SK-N-SH (cell line): Measurements from ENCODE around the gene ETS1.

Experiments
- ELF1 ChIP-seq: IDR thresholded peaks from 2 replicates; pipeline ENCODE4 v1.4.0; 2012
- EP300 ChIP-seq, 2 experiments: IDR thresholded peaks; 2 replicates each; pipeline versions ENCODE4 v1.4.0 to v1.6.1; 2012; ENCODE audit warnings: borderline replicate concordance in 1 of 2, low read depth in 1 of 2, low read length in 1 of 2
- GATA2 ChIP-seq: sonication (generic); formaldehyde crosslinking; IDR thresholded peaks from 2 replicates; pipeline ENCODE4 v1.5.0; 2020; ENCODE audit warnings: mild to moderate bottlenecking, missing genetic modification reagents
- MEF2A ChIP-seq: IDR thresholded peaks from 2 replicates; pipeline ENCODE4 v1.4.0; 2012; ENCODE audit warnings: low read depth, borderline replicate concordance
- POLR2AphosphoS5 ChIP-seq: IDR thresholded peaks from 2 replicates; pipeline ENCODE4 v1.6.1; 2012; ENCODE audit warnings: low read depth, low read length
- RAD21 ChIP-seq: IDR thresholded peaks from 2 replicates; pipeline ENCODE4 v1.6.1; 2012; ENCODE audit warnings: mild to moderate bottlenecking, low read length
- RFX5 ChIP-seq: IDR thresholded peaks from 2 replicates; pipeline ENCODE4 v1.6.1; 2012; ENCODE audit warnings: mild to moderate bottlenecking, improper control_type of control experiment, low read length
- SIN3A ChIP-seq: IDR thresholded peaks from 2 replicates; pipeline ENCODE4 v1.6.1; 2012; ENCODE audit warnings: low read depth, mild to moderate bottlenecking, low read length, moderate library complexity, borderline replicate concordance
- TCF12 ChIP-seq: IDR thresholded peaks from 2 replicates; pipeline ENCODE4 v1.4.0; 2012
- TF ChIP-seq, protein P1 (sequence below): fragments of 200-600 bp; sonication (generic); IDR thresholded peaks from 2 replicates; pipeline ENCODE4 v1.6.1; 2017; ENCODE audit warnings: antibody characterized with exemption, mild to moderate bottlenecking, moderate library complexity
- TF ChIP-seq, protein P2 (sequence below): IDR thresholded peaks from 2 replicates; pipeline ENCODE4 v1.4.0; 2012; ENCODE audit warnings: low read depth, borderline replicate concordance
- TF ChIP-seq, protein P3 (sequence below): IDR thresholded peaks from 2 replicates; pipeline ENCODE4 v1.4.0; 2012; ENCODE audit warnings: low read depth, borderline replicate concordance
- TF ChIP-seq, protein P4 (sequence below): fragments of 150-350 bp; IDR thresholded peaks from 2 replicates; pipeline ENCODE4 v1.6.1; 2017; ENCODE audit warnings: antibody characterized with exemption, low read length, low read depth, borderline replicate concordance
- TF ChIP-seq, protein P5 (sequence below): IDR thresholded peaks from 2 replicates; pipeline ENCODE4 v1.4.0; 2012; ENCODE audit warnings: low read depth

DNA sequence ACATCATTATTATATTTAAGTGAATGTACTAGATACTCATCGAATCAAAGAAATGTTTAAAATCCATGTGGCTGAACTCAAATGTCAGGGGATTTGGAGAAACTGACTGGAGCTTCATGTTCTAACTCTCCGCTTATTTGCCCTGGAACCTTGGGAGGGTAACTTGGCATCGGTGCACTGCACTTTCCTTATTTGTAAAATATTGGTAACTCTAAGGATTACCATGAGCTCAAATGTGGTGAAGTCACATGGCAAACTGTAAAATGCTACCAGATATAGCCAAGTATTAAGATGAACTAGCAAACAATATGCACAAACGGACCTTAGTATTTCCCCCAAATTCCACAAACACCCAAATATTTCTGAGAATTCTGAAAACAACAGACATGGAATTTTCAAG lies 75.6 kb downstream of the ETS1 start:
- TF ChIP-seq RFX5, result no peak
- TF ChIP-seq, protein P1, sequence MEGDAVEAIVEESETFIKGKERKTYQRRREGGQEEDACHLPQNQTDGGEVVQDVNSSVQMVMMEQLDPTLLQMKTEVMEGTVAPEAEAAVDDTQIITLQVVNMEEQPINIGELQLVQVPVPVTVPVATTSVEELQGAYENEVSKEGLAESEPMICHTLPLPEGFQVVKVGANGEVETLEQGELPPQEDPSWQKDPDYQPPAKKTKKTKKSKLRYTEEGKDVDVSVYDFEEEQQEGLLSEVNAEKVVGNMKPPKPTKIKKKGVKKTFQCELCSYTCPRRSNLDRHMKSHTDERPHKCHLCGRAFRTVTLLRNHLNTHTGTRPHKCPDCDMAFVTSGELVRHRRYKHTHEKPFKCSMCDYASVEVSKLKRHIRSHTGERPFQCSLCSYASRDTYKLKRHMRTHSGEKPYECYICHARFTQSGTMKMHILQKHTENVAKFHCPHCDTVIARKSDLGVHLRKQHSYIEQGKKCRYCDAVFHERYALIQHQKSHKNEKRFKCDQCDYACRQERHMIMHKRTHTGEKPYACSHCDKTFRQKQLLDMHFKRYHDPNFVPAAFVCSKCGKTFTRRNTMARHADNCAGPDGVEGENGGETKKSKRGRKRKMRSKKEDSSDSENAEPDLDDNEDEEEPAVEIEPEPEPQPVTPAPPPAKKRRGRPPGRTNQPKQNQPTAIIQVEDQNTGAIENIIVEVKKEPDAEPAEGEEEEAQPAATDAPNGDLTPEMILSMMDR, result no peak
- no peak for TF ChIP-seq SIN3A
- TF ChIP-seq RAD21, result no peak
- TF ChIP-seq, protein P2, sequence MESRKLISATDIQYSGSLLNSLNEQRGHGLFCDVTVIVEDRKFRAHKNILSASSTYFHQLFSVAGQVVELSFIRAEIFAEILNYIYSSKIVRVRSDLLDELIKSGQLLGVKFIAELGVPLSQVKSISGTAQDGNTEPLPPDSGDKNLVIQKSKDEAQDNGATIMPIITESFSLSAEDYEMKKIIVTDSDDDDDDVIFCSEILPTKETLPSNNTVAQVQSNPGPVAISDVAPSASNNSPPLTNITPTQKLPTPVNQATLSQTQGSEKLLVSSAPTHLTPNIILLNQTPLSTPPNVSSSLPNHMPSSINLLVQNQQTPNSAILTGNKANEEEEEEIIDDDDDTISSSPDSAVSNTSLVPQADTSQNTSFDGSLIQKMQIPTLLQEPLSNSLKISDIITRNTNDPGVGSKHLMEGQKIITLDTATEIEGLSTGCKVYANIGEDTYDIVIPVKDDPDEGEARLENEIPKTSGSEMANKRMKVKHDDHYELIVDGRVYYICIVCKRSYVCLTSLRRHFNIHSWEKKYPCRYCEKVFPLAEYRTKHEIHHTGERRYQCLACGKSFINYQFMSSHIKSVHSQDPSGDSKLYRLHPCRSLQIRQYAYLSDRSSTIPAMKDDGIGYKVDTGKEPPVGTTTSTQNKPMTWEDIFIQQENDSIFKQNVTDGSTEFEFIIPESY, result no peak
- no peak for TF ChIP-seq EP300 (IDR thresholded peaks at IDR 0.05; ENCODE audit: borderline replicate concordance in 1 of 2, low read depth in 1 of 2, low read length in 1 of 2)
- TF ChIP-seq, protein P3, sequence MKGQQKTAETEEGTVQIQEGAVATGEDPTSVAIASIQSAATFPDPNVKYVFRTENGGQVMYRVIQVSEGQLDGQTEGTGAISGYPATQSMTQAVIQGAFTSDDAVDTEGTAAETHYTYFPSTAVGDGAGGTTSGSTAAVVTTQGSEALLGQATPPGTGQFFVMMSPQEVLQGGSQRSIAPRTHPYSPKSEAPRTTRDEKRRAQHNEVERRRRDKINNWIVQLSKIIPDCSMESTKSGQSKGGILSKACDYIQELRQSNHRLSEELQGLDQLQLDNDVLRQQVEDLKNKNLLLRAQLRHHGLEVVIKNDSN, result no peak
- TF ChIP-seq GATA2 (CRISPR knock-in tag), result no peak
- TF ChIP-seq POLR2AphosphoS5, result no peak
- TF ChIP-seq, protein P4, sequence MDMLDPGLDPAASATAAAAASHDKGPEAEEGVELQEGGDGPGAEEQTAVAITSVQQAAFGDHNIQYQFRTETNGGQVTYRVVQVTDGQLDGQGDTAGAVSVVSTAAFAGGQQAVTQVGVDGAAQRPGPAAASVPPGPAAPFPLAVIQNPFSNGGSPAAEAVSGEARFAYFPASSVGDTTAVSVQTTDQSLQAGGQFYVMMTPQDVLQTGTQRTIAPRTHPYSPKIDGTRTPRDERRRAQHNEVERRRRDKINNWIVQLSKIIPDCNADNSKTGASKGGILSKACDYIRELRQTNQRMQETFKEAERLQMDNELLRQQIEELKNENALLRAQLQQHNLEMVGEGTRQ, result no peak
- TF ChIP-seq MEF2A, result no peak
- TF ChIP-seq ELF1, result no peak
- TF ChIP-seq TCF12, result no peak
- TF ChIP-seq, protein P5, sequence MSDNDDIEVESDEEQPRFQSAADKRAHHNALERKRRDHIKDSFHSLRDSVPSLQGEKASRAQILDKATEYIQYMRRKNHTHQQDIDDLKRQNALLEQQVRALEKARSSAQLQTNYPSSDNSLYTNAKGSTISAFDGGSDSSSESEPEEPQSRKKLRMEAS, result no peak
